ENCODE results near the gene ZNF462. TPM values are rescaled to one million over a fixed set of nuclear protein-coding genes. Genes with fewer than 3 reads are reported as not detected.

ZNF462 gene
- total RNA-seq, 1 donor from 2014 or later: 10.8 TPM

DNA sequence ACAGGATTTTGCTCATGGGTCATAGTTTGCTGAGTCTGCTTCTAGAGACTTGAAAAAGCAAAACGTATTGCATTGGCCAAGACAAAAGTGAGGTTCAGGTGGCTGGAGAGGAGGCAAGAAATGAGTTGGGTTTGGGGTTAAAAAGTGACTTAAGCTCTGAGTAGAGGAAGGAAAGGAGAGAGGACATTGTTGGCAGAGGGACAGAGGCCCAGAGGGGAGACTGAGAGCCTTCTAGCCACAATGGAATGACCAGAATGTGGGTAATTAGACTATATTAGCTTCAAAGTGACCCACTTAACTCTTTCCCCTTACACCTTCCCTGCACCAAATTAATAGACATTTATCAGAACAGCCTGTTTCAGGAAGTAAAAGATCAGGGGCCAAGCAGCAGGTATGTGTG, 188.4 kb downstream of the ZNF462 start:
- no peak for DNase-seq (ENCODE audit: low read depth)

DNA sequence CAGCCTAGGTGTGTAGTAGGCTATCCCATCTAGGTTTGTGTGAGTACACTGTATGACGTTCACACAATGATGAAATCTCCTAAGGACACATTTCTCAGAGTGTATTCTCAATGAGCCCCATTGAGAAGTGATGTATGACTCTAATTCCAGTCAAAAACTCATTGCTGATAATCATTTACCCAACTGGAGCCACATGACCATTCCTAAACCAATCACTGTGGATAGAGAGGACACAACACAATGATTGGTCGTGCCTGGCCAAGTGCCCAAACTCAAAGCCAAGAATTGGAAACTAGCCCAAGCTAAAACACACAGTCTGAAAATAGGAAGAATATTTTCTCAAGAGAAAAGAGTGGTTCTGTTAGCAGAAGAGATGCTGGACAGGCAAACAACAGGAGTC, 191.2 kb downstream of the ZNF462 start:
- DNase-seq (ENCODE audit: low read depth): no peak

DNA sequence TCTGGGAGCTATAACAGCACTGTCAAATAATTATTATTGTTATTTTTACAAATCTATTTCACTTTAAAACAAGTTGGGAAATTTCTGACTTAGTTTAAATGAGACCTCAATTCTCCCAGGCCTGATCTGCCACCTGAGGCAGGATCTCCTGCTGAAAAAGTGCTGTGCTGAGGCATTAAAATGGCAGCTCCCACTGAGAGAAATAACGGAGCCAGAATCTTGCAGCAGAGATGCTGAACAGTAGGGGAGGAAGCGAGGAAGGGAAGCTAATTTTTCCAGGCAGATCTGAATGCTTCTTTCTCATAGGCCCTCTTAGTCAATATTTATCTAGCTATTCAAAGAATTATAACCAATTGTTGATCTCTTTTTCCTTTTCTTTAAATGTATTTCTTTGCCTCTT, 196.3 kb downstream of the ZNF462 start:
- DNase-seq (ENCODE audit: low read depth): no peak

DNA sequence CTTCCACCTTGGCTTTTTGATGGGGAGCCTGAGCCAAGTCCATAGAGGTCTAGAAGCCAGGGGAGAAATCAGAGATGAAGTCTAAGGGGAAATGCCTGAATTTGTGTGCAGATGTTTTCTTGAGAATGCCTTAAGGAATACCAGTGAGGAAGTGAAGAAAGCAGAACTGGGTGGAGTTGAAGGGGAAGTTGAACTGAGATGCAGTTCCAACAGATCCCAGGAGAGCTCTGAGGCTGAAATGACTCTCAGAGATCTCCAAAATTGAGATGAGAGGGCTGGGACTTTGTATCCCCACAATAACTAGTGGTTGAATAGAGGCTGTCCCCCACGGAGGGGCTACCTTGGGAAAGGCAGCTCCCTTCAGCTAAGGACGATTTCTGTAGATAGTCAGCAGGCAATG, 197.1 kb downstream of the ZNF462 start:
- DNase-seq (ENCODE audit: low read depth): no peak

All from myocyte (in vitro differentiated cells).